ENCODE data around the gene PARP16. TPM values are rescaled to one million over a fixed set of nuclear protein-coding genes. Genes with fewer than 3 reads are reported as not detected.

Gene PARP16
- total and polyA plus RNA-seq, 2 donors (not counting 1 experiment from before 2014, with no cell fraction given), result 3.6 to 4.9 TPM

GRCh38 chr15:65248511-65249255 is 38.0 kb downstream of the PARP16 start:
- Histone ChIP-seq H3K79me2 (ENCODE audit: control insufficient read depth, insufficient read depth, low read length) (no peaks in the 10 kb centered on the region), H3K36me3 (ENCODE audit: control insufficient read depth, insufficient read depth, low read length) (no peaks in the 10 kb centered on the region), H3K9me3 (ENCODE audit: control insufficient read depth, insufficient read depth, low read depth, low read length) (no peaks in the 10 kb centered on the region), H3K9ac (ENCODE audit: insufficient read depth, low read length) (no peak overlapping the region), H3K27ac (ENCODE audit: insufficient read depth, low read length) (no peak overlapping the region), H3K4me3 (replicated peaks in 1 of 4; ENCODE audit: control extremely low read depth in 1 of 4, insufficient read depth in 1 of 4, low read depth in 3 of 4, low read length in 4 of 4) (no peak overlapping the region), H3K4me1 (ENCODE audit: control insufficient read depth, extremely low read depth, insufficient read depth, low read length) (peaks cover 7% of the 10 kb centered on the region), H4K20me1 (ENCODE audit: control insufficient read depth, extremely low read depth, insufficient read depth, low read length) (no peaks in the 10 kb centered on the region), H3K4me2 (ENCODE audit: extremely low read depth, insufficient read depth, low read length) (no peak overlapping the region), H2AFZ (ENCODE audit: low read length) (no peak overlapping the region), H3K27me3 (ENCODE audit: control insufficient read depth, insufficient read depth, low read length) (no peaks in the 10 kb centered on the region)
- DNase-seq (ENCODE audit: low read depth in 2 of 2), result no peak
- no peak for TF ChIP-seq EZH2 (IDR thresholded peaks at IDR 0.05; ENCODE audit: low read length, missing control alignments)
- TF ChIP-seq CTCF (conservative IDR thresholded peaks at IDR 0.05 in 1 of 2, IDR thresholded peaks at IDR 0.05 in 1 of 2; ENCODE audit: low read depth in 1 of 2, low read length in 2 of 2), result no peak

GRCh38 chr15:65246939-65247338 is 39.7 kb downstream of the PARP16 start:
- no peak overlapping the region for H3K9ac ChIP-seq (ENCODE audit: insufficient read depth, low read length)
- no peak overlapping the region for H2AFZ ChIP-seq (ENCODE audit: low read length)
- H3K79me2 ChIP-seq (ENCODE audit: control insufficient read depth, insufficient read depth, low read length), result no peaks in the 10 kb centered on the region
- H3K4me2 ChIP-seq (ENCODE audit: extremely low read depth, insufficient read depth, low read length), result no peak overlapping the region
- peaks cover 7% of the 10 kb centered on the region for H3K4me1 ChIP-seq (ENCODE audit: control insufficient read depth, extremely low read depth, insufficient read depth, low read length)
- no peak overlapping the region for H3K4me3 ChIP-seq (replicated peaks in 1 of 4; ENCODE audit: control extremely low read depth in 1 of 4, insufficient read depth in 1 of 4, low read depth in 3 of 4, low read length in 4 of 4)
- H4K20me1 ChIP-seq (ENCODE audit: control insufficient read depth, extremely low read depth, insufficient read depth, low read length), result no peaks in the 10 kb centered on the region
- H3K36me3 ChIP-seq (ENCODE audit: control insufficient read depth, insufficient read depth, low read length), result no peaks in the 10 kb centered on the region
- H3K27ac ChIP-seq (ENCODE audit: insufficient read depth, low read length), result no peak overlapping the region
- no peaks in the 10 kb centered on the region for H3K27me3 ChIP-seq (ENCODE audit: control insufficient read depth, insufficient read depth, low read length)
- no peak for DNase-seq (ENCODE audit: low read depth in 2 of 2)
- TF ChIP-seq CTCF (conservative IDR thresholded peaks at IDR 0.05 in 1 of 2, IDR thresholded peaks at IDR 0.05 in 1 of 2; ENCODE audit: low read depth in 1 of 2, low read length in 2 of 2), result no peak
- TF ChIP-seq EZH2 (IDR thresholded peaks at IDR 0.05; ENCODE audit: low read length, missing control alignments), result no peak
- no peaks in the 10 kb centered on the region for H3K9me3 ChIP-seq (ENCODE audit: control insufficient read depth, insufficient read depth, low read depth, low read length)

GRCh38 chr15:65246026-65246714 is 40.5 kb downstream of the PARP16 start:
- Histone ChIP-seq H3K36me3 (ENCODE audit: control insufficient read depth, insufficient read depth, low read length) (no peaks in the 10 kb centered on the region), H3K4me3 (replicated peaks in 1 of 4; ENCODE audit: control extremely low read depth in 1 of 4, insufficient read depth in 1 of 4, low read depth in 3 of 4, low read length in 4 of 4) (no peak overlapping the region), H3K79me2 (ENCODE audit: control insufficient read depth, insufficient read depth, low read length) (no peaks in the 10 kb centered on the region), H2AFZ (ENCODE audit: low read length) (no peak overlapping the region), H3K27ac (ENCODE audit: insufficient read depth, low read length) (peak overlapping the region; percentile 62), H3K27me3 (ENCODE audit: control insufficient read depth, insufficient read depth, low read length) (no peaks in the 10 kb centered on the region), H3K4me2 (ENCODE audit: extremely low read depth, insufficient read depth, low read length) (no peak overlapping the region), H4K20me1 (ENCODE audit: control insufficient read depth, extremely low read depth, insufficient read depth, low read length) (no peaks in the 10 kb centered on the region), H3K9me3 (ENCODE audit: control insufficient read depth, insufficient read depth, low read depth, low read length) (no peaks in the 10 kb centered on the region), H3K4me1 (ENCODE audit: control insufficient read depth, extremely low read depth, insufficient read depth, low read length) (peaks cover 7% of the 10 kb centered on the region), H3K9ac (ENCODE audit: insufficient read depth, low read length) (no peak overlapping the region)
- TF ChIP-seq EZH2 (IDR thresholded peaks at IDR 0.05; ENCODE audit: low read length, missing control alignments), result no peak
- TF ChIP-seq CTCF (conservative IDR thresholded peaks at IDR 0.05 in 1 of 2, IDR thresholded peaks at IDR 0.05 in 1 of 2; ENCODE audit: low read depth in 1 of 2, low read length in 2 of 2), result no peak
- DNase-seq (ENCODE audit: low read depth in 2 of 2), result no peak

Measured in fibroblast of lung (primary cell).